Measurements from ENCODE around the gene AFMID.

The AFMID gene

GRCh38 chr17:78219396-78220150, 32.4 kb downstream of the AFMID start:
- TF ChIP-seq, protein P1, sequence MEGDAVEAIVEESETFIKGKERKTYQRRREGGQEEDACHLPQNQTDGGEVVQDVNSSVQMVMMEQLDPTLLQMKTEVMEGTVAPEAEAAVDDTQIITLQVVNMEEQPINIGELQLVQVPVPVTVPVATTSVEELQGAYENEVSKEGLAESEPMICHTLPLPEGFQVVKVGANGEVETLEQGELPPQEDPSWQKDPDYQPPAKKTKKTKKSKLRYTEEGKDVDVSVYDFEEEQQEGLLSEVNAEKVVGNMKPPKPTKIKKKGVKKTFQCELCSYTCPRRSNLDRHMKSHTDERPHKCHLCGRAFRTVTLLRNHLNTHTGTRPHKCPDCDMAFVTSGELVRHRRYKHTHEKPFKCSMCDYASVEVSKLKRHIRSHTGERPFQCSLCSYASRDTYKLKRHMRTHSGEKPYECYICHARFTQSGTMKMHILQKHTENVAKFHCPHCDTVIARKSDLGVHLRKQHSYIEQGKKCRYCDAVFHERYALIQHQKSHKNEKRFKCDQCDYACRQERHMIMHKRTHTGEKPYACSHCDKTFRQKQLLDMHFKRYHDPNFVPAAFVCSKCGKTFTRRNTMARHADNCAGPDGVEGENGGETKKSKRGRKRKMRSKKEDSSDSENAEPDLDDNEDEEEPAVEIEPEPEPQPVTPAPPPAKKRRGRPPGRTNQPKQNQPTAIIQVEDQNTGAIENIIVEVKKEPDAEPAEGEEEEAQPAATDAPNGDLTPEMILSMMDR (IDR thresholded peaks at IDR 0.05; ENCODE audit: low read depth, low read length): no peak
- DNase-seq (ENCODE audit: extremely low read depth, low read depth): no peak

DNA sequence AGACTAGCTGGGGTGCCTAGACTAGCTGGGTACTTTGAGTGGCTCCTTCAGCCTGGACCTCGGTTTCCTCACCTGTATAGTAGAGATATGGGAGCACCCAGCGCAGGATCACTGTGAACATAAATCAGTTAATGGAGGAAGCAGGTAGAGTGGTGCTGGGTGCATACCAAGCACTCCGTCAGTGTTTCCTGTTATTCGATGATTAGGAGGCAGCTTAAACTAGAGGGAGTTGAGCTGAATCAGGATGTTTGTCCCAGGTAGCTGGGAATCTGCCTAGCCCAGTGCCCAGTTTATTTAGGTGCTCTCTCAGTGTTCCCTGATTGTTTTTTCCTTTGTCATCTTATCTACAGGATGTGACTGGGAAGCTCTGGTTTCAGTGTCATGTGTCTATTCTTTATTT, 35.9 kb downstream of the AFMID start:
- TF ChIP-seq, protein P1 (IDR thresholded peaks at IDR 0.05; ENCODE audit: low read depth, low read length): no peak
- DNase-seq (ENCODE audit: extremely low read depth, low read depth): no peak

DNA sequence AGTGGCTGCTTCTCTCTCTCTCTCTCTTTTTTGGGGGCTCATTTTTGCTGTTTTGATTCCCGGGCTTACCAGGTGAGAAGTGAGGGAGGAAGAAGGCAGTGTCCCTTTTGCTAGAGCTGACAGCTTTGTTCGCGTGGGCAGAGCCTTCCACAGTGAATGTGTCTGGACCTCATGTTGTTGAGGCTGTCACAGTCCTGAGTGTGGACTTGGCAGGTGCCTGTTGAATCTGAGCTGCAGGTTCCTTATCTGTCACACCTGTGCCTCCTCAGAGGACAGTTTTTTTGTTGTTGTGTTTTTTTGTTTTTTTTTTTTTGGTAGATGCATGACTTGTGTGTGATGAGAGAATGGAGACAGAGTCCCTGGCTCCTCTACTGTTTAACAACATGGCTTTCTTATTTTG, 36.6 kb downstream of the AFMID start:
- no peak for DNase-seq (ENCODE audit: extremely low read depth, low read depth)
- TF ChIP-seq, protein P1 (IDR thresholded peaks at IDR 0.05; ENCODE audit: low read depth, low read length): no peak

GRCh38 chr17:78224231-78225087, 37.3 kb downstream of the AFMID start:
- TF ChIP-seq, protein P1 (IDR thresholded peaks at IDR 0.05; ENCODE audit: low read depth, low read length): no peak
- DNase-seq (ENCODE audit: extremely low read depth, low read depth): no peak

- DNase-seq (ENCODE audit: extremely low read depth, low read depth): no peak
Measured at GRCh38 chr17:78225088-78225865, 38.1 kb downstream of the AFMID start.

GRCh38 chr17:78226055-78226758, 39.0 kb downstream of the AFMID start:
- TF ChIP-seq, protein P1 (IDR thresholded peaks at IDR 0.05; ENCODE audit: low read depth, low read length): no peak

More at GRCh38 chr17:78225088-78225865, 38.1 kb downstream of the AFMID start:
- TF ChIP-seq, protein P1 (IDR thresholded peaks at IDR 0.05; ENCODE audit: low read depth, low read length): no peak

More at GRCh38 chr17:78226055-78226758, 39.0 kb downstream of the AFMID start:
- no peak for DNase-seq (ENCODE audit: extremely low read depth, low read depth)

All from AG09319 (cell line).